ENCODE data around the gene USP19.
A peak's percentile ranks its signal among the peaks of the same experiment; 100 is the strongest.

USP19 gene

GRCh38 chr3:49104427-49105291, 16.0 kb downstream of the USP19 start, which contains the start of gene QARS1:
Gene QARS1 (minus strand): TSS chr3:49104757. CDS start chr3:49104733, 24 bp downstream.
- DNase-seq (ENCODE audit: low spot score) = peak; percentile 92

- no peak for DNase-seq (ENCODE audit: low spot score)
These were observed 16.6 kb downstream of the USP19 start for GRCh38 chr3:49104052-49104426.

- no peak for DNase-seq (ENCODE audit: low spot score)
These were observed 20.5 kb downstream of the USP19 start for GRCh38 chr3:49100046-49100615.

GRCh38 chr3:49098910-49099630, 21.6 kb downstream of the USP19 start:
- no peak for DNase-seq (ENCODE audit: low spot score)

GRCh38 chr3:49098429-49098828, 22.2 kb downstream of the USP19 start:
- DNase-seq (ENCODE audit: low spot score) = peak; percentile 42

- DNase-seq (ENCODE audit: low spot score) = peak; percentile 98
These were observed 26.5 kb downstream of the USP19 start, which contains the start of gene QRICH1 for GRCh38 chr3:49093853-49094767. Gene QRICH1 (minus strand): TSS chr3:49094071. CDS start chr3:49077017, 17,054 bp downstream.

- peak; percentile 77 for DNase-seq (ENCODE audit: low spot score)
These were observed 27.4 kb downstream of the USP19 start for GRCh38 chr3:49092938-49093852.

- DNase-seq (ENCODE audit: low spot score) = no peak
These were observed 39.2 kb downstream of the USP19 start for GRCh38 chr3:49081429-49081828.

GRCh38 chr3:49079270-49079669, 41.4 kb downstream of the USP19 start:
- DNase-seq (ENCODE audit: low spot score) = no peak

- DNase-seq (ENCODE audit: low spot score) = no peak
These were observed 44.0 kb downstream of the USP19 start for GRCh38 chr3:49076646-49077045.

GRCh38 chr3:49076116-49076515, 44.5 kb downstream of the USP19 start:
- DNase-seq (ENCODE audit: low spot score) = no peak
